Effector memory CD4-positive, alpha-beta T cell (primary cell): Measurements from ENCODE around the gene CUEDC1.
"Not testable (repeated sequence)": the region's sequence is repeated elsewhere in the genome, so short reads cannot be mapped to it uniquely, and the experiment has no call there.

Experiments used
- DNase-seq, 3 donors: peaks; one replicate each; pipeline ENCODE4 v3.0.0-alpha.2; 2020
- H3K27ac ChIP-seq: 2 replicates; pipeline ENCODE4 v1.7.0; 2013; ENCODE audit warnings: mild to moderate bottlenecking, low read length, moderate library complexity; ENCODE audit not compliant: insufficient read depth, poor library complexity, severe bottlenecking
- H3K27me3 ChIP-seq: replicated peaks from 2 replicates; pipeline ENCODE4 v1.7.0; 2013; ENCODE audit warnings: mild to moderate bottlenecking, low read length; ENCODE audit not compliant: insufficient read depth, control insufficient read depth, poor library complexity, severe bottlenecking
- H3K36me3 ChIP-seq: 2 replicates; pipeline ENCODE4 v1.7.0; 2013; ENCODE audit warnings: mild to moderate bottlenecking, low read length, moderate library complexity; ENCODE audit not compliant: control insufficient read depth, insufficient read depth
- H3K4me1 ChIP-seq: 2 replicates; pipeline ENCODE4 v1.7.0; 2013; ENCODE audit warnings: low read length, mild to moderate bottlenecking; ENCODE audit not compliant: control insufficient read depth, insufficient read depth, poor library complexity, severe bottlenecking
- H3K4me3 ChIP-seq: 2 replicates; pipeline ENCODE4 v1.7.0; 2013; ENCODE audit warnings: low read length, low read depth, mild to moderate bottlenecking; ENCODE audit not compliant: insufficient read depth, poor library complexity, severe bottlenecking
- H3K9me3 ChIP-seq: 2 replicates; pipeline ENCODE4 v1.7.0; 2013; ENCODE audit warnings: mild to moderate bottlenecking, low read length, moderate library complexity; ENCODE audit not compliant: control insufficient read depth

CUEDC1 gene

GRCh38 chr17:57959929-57960328 lies 4.7 kb upstream of the CUEDC1 start:
- Histone ChIP-seq H3K27me3 (peaks cover 5% of the 10 kb centered on the region), H3K27ac (no peak overlapping the region), H3K4me3 (no peak overlapping the region), H3K4me1 (peaks cover 12% of the 10 kb centered on the region), H3K9me3 (no peaks in the 10 kb centered on the region), H3K36me3 (no peaks in the 10 kb centered on the region)
- DNase-seq: no peak

- not testable (repeated sequence) for H3K36me3 ChIP-seq
These were observed 3.2 kb upstream of the CUEDC1 start for GRCh38 chr17:57958391-57958790.

DNA sequence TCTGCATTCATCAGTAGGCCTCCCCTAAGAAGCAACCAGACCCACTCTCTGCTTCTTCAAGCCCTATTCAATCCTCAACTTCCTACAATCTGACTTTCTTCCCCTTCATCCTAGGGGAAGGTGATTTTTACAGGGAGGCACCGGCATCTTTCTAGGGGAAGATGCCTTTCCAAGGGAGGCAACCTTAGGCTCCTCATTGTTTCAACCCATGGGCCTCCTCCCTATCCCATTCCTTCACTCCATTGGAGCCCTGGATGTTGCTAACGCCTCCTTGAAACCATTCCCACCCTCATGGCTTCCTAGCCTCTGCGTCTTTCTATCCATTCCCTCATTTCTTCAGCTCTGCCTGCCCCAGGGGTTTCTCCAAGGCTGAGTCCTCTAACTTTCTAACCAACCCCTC lies 2.7 kb upstream of the CUEDC1 start:
- Histone ChIP-seq H3K9me3 (no peaks in the 10 kb centered on the region), H3K27ac (no peak overlapping the region), H3K4me1 (peaks cover 16% of the 10 kb centered on the region), H3K4me3 (no peak overlapping the region), H3K36me3 (no peaks in the 10 kb centered on the region), H3K27me3 (peaks cover 5% of the 10 kb centered on the region)
- DNase-seq: no peak

More at GRCh38 chr17:57958391-57958790, 3.2 kb upstream of the CUEDC1 start:
- H3K4me1 ChIP-seq: peaks cover 16% of the 10 kb centered on the region
- not testable (repeated sequence) for H3K4me3 ChIP-seq, H3K9me3 ChIP-seq, DNase-seq, H3K27ac ChIP-seq, H3K27me3 ChIP-seq

DNA sequence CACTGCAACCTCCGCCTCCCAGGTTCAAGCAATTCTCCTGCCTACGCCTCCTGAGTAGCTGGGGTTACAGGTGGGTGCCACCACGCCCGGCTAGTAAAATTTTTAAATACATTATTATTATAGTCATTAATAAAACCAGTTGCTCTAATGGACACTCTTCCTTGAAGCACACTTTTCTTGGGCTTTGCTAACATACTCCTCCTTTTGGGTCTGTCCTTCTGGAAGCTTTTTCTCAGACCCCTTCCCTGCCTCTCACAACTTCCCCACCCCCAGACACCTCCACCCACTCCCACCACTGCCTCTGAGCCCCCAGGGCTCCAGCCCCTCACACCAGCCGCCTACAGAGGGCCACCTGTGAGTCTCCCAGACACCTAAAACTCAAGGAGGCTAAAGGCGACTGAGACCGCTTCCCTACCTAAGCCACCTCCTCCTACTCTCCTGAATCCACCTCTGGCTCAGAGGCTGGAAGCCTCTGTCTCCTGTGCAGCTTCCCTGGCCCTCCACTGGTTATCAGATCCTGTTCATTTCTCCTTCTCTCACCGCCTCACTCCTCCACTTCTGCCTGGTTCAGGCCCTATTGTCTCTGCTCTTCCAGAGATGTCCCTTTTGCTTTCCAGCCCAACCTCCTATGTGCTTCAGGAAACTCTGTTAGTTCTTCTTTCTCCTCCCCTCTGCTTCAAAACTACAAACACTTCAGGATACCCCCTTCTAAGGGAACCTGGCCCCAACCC lies 2.1 kb upstream of the CUEDC1 start:
- Histone ChIP-seq H3K9me3 (no peaks in the 10 kb centered on the region), H3K4me3 (no peak overlapping the region), H3K27ac (no peak overlapping the region), H3K4me1 (peaks cover 16% of the 10 kb centered on the region), H3K27me3 (peaks cover 5% of the 10 kb centered on the region), H3K36me3 (no peaks in the 10 kb centered on the region)
- no peak for DNase-seq

DNA sequence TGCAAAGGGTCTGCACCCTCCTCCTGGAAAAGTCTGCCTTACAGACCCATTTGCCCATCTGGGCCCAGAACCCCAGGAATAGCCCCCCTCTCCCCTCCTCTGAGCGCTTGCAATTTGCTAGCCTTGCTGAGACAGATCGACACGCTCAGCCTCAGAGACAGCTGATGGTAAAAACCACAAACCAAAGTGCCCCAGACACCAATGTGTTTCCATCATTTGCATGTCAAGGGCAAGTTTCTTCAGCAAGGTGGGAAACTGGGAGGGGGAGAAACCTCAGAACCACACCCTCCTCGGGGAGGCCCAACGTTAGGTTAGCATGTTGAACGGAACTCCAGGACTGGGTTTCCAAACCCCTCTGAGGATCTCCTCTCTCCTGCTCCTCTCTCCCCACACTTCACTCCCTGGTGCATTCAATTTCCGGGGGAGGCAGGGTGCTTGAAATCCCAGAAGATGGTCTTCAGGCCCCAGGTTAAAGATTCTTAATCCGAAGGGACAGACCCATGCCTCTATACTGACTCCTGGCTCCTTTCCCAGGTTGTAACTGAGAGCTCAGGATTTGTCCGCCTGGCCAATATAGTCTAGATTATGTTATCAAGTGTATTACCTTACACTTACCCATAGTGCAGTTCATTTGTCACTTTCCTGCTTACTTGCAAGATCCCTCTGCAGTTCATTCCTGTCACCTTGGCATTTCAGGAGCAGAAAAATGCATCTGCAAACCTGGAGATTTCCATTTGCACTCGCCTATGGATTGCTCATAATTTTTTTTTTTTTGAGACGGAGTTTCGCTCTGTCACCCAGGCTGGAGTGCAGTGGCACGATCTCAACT lies 1.3 kb upstream of the CUEDC1 start:
- peaks cover 16% of the 10 kb centered on the region for H3K4me1 ChIP-seq
- DNase-seq: peak; percentile 17 to 25 (median 17)
- no peaks in the 10 kb centered on the region for H3K9me3 ChIP-seq
- H3K27me3 ChIP-seq: peaks cover 5% of the 10 kb centered on the region
- peak overlapping the region; percentile 66 for H3K4me3 ChIP-seq
- H3K27ac ChIP-seq: no peak overlapping the region
- no peaks in the 10 kb centered on the region for H3K36me3 ChIP-seq

DNA sequence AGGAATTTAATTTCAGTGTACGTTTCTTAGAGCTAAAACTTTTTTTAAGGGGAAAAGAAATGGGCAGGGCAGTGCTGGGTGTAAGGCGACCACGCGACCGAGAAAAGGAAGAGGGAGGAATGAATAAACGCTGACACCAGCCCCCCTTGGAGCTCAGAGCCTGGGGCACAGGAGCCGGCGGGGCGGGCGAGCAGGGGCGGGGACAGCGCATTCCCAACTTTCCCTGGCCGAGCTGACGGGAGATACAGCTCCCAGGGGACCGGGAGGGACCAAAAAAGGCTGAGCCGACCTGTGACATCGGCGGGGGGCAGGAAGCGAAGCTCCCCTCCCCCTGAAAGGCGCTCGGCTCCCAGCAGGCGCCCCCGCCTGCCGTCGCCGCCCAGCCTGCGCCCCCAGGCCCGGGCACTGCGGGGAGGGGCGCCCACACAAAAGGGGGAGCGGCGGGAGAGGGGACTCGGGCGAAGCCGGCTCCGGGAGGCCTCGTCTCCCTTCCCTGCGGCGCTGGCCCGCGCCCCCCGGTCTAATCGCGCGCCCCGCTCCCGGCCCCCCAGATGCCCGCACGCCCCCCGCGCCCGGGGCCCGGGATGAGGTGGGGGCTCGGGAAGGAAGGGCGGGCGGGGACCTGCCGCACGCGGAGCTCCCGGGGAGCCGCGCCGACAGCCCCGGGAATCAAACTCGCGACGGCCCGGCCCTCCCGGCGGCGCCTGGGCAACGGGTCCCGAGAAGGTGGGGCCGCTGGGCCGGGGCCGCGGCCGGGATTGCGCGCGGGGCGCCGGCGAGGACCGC lies 622 bp downstream of the CUEDC1 start:
- no peak overlapping the region for H3K4me3 ChIP-seq
- H3K36me3 ChIP-seq: no peaks in the 10 kb centered on the region
- no peaks in the 10 kb centered on the region for H3K9me3 ChIP-seq
- H3K27ac ChIP-seq: no peak overlapping the region
- DNase-seq: no peak
- peaks cover 5% of the 10 kb centered on the region for H3K27me3 ChIP-seq
- peaks cover 16% of the 10 kb centered on the region for H3K4me1 ChIP-seq

GRCh38 chr17:57953705-57954396 lies 1.4 kb downstream of the CUEDC1 start:
- Histone ChIP-seq H3K27ac (no peak overlapping the region), H3K27me3 (peaks cover 5% of the 10 kb centered on the region), H3K4me1 (peaks cover 16% of the 10 kb centered on the region)

DNA sequence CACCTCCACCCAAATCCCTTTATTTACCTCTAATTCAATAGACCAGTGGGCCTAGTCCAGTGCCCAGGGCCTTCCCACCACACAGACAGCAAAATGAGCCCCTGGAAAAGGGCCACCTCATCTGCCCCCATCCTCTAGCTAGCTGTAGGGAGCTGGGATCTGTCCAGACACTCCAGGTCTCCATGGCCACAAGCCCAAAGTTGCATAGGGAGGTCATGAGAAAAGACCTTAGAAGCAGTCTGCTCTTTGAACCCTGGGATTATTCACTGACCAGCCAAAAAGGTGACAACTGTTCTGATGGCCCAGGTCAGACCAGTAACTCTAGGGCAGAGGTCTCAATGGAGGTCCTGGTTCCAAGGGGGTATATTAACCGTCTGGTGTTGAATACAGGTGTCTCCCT lies 2.0 kb downstream of the CUEDC1 start:
- Histone ChIP-seq H3K36me3 (no peaks in the 10 kb centered on the region), H3K9me3 (no peaks in the 10 kb centered on the region), H3K4me3 (no peak overlapping the region), H3K27me3 (peaks cover 5% of the 10 kb centered on the region), H3K4me1 (peaks cover 16% of the 10 kb centered on the region), H3K27ac (no peak overlapping the region)
- no peak for DNase-seq

More at GRCh38 chr17:57953705-57954396, 1.4 kb downstream of the CUEDC1 start:
- no peaks in the 10 kb centered on the region for H3K36me3 ChIP-seq
- H3K9me3 ChIP-seq: no peaks in the 10 kb centered on the region
- no peak overlapping the region for H3K4me3 ChIP-seq
- DNase-seq: no peak

GRCh38 chr17:57949649-57950048 lies 5.6 kb downstream of the CUEDC1 start:
- no peak for DNase-seq
- Histone ChIP-seq H3K36me3 (no peaks in the 10 kb centered on the region), H3K4me1 (peaks cover 6% of the 10 kb centered on the region), H3K9me3 (no peaks in the 10 kb centered on the region), H3K27ac (no peak overlapping the region), H3K4me3 (no peak overlapping the region), H3K27me3 (no peaks in the 10 kb centered on the region)
